Measurements from ENCODE around the gene CNTNAP2.

CNTNAP2 gene

GRCh38 chr7:146314962-146315361 is 198.4 kb downstream of the CNTNAP2 start:
- DNase-seq = no peak

- no peak for DNase-seq
These were observed 203.0 kb downstream of the CNTNAP2 start for GRCh38 chr7:146319629-146320028.

- no peak for DNase-seq
These were observed 204.7 kb downstream of the CNTNAP2 start for GRCh38 chr7:146321301-146321700.

GRCh38 chr7:146331369-146331768 is 214.8 kb downstream of the CNTNAP2 start:
- no peak for DNase-seq

GRCh38 chr7:146345251-146345650 is 228.7 kb downstream of the CNTNAP2 start:
- no peak for DNase-seq

GRCh38 chr7:146346096-146346495 is 229.5 kb downstream of the CNTNAP2 start:
- no peak for DNase-seq

GRCh38 chr7:146355216-146355615 is 238.6 kb downstream of the CNTNAP2 start:
- no peak for DNase-seq

- DNase-seq = no peak
These were observed 242.6 kb downstream of the CNTNAP2 start for GRCh38 chr7:146359176-146359575.

GRCh38 chr7:146366938-146367337 is 250.3 kb downstream of the CNTNAP2 start:
- DNase-seq = no peak

GRCh38 chr7:146370171-146370570 is 253.6 kb downstream of the CNTNAP2 start:
- DNase-seq = no peak

GRCh38 chr7:146375170-146375569 is 258.6 kb downstream of the CNTNAP2 start:
- no peak for DNase-seq

- DNase-seq = no peak
These were observed 261.6 kb downstream of the CNTNAP2 start for GRCh38 chr7:146378196-146378595.

- no peak for DNase-seq
These were observed 270.5 kb downstream of the CNTNAP2 start for GRCh38 chr7:146387140-146387539.

GRCh38 chr7:146388928-146389327 is 272.3 kb downstream of the CNTNAP2 start:
- DNase-seq = no peak

GRCh38 chr7:146393346-146393745 is 276.7 kb downstream of the CNTNAP2 start:
- no peak for DNase-seq

- DNase-seq = no peak
These were observed 280.5 kb downstream of the CNTNAP2 start for GRCh38 chr7:146397141-146397540.

GRCh38 chr7:146401939-146402338 is 285.3 kb downstream of the CNTNAP2 start:
- DNase-seq = no peak

- DNase-seq = no peak
These were observed 289.1 kb downstream of the CNTNAP2 start for GRCh38 chr7:146405737-146406136.

- no peak for DNase-seq
These were observed 295.4 kb downstream of the CNTNAP2 start for GRCh38 chr7:146411975-146412374.

GRCh38 chr7:146412781-146413180 is 296.2 kb downstream of the CNTNAP2 start:
- no peak for DNase-seq

GRCh38 chr7:146414373-146414772 is 297.8 kb downstream of the CNTNAP2 start:
- no peak for DNase-seq

- DNase-seq = no peak
These were observed 298.3 kb downstream of the CNTNAP2 start for GRCh38 chr7:146414937-146415336.

- no peak for DNase-seq
These were observed 300.6 kb downstream of the CNTNAP2 start for GRCh38 chr7:146417176-146417575.

- DNase-seq = no peak
These were observed 306.8 kb downstream of the CNTNAP2 start for GRCh38 chr7:146423446-146423845.

GRCh38 chr7:146424084-146424483 is 307.5 kb downstream of the CNTNAP2 start:
- no peak for DNase-seq

- DNase-seq = no peak
These were observed 316.9 kb downstream of the CNTNAP2 start for GRCh38 chr7:146433501-146433900.
